NB4 (cell line): ENCODE measurements around the gene CEP128.

Source experiments
- MYC ChIP-seq: IDR thresholded peaks from 2 replicates; pipeline ENCODE4 v1.6.1; 2011; ENCODE audit warnings: low read depth, low read length
- POLR2A ChIP-seq: IDR thresholded peaks from 2 replicates; pipeline ENCODE4 v1.6.1; 2011; ENCODE audit warnings: mild to moderate bottlenecking; ENCODE audit not compliant: insufficient read length; ENCODE audit errors: extremely low read depth
- TF ChIP-seq, protein P1 (sequence below): IDR thresholded peaks from one replicate; pipeline ENCODE4 v1.5.1; 2012; ENCODE audit warnings: low read depth, low read length

DNA sequence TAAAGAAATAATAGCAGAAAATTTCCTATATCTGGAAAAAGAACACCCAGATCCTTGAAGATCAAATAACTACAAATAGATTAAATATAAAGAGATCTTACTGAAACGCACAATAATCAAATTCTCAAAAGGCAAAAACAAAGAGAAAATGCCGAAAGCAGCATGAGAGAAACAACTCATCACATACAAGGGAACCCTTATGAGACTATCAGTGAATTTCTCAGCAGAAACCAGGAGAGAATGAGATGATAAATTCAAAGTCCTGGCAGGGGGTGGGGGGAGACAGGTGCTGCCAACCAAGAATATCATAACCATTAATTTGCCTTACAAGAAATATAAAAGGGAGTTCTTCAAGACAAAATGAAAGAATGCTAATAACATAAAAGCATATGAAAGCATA, 73.7 kb downstream of the CEP128 start:
- TF ChIP-seq, protein P1, sequence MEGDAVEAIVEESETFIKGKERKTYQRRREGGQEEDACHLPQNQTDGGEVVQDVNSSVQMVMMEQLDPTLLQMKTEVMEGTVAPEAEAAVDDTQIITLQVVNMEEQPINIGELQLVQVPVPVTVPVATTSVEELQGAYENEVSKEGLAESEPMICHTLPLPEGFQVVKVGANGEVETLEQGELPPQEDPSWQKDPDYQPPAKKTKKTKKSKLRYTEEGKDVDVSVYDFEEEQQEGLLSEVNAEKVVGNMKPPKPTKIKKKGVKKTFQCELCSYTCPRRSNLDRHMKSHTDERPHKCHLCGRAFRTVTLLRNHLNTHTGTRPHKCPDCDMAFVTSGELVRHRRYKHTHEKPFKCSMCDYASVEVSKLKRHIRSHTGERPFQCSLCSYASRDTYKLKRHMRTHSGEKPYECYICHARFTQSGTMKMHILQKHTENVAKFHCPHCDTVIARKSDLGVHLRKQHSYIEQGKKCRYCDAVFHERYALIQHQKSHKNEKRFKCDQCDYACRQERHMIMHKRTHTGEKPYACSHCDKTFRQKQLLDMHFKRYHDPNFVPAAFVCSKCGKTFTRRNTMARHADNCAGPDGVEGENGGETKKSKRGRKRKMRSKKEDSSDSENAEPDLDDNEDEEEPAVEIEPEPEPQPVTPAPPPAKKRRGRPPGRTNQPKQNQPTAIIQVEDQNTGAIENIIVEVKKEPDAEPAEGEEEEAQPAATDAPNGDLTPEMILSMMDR = no peak
- TF ChIP-seq POLR2A (no peak), MYC (no peak)
